Stimulated activated CD4-positive, alpha-beta T cell treated with anti-CD3 and anti-CD28 coated beads, Interleukin-2, amount 100 ng/mL, for 48 hours (primary cell): ENCODE measurements around the gene CLEC3B.
"Not testable (repeated sequence)": the region's sequence is repeated elsewhere in the genome, so short reads cannot be mapped to it uniquely, and the experiment has no call there.

ENCODE experiments used
- DNase-seq, 2 donors: peaks; one replicate each; pipeline ENCODE4 v3.0.0-alpha.2; 2020

CLEC3B gene

GRCh38 chr3:45037720-45038455 is 11.8 kb downstream of the CLEC3B start:
- DNase-seq: peak; percentile 85 to 89

DNA sequence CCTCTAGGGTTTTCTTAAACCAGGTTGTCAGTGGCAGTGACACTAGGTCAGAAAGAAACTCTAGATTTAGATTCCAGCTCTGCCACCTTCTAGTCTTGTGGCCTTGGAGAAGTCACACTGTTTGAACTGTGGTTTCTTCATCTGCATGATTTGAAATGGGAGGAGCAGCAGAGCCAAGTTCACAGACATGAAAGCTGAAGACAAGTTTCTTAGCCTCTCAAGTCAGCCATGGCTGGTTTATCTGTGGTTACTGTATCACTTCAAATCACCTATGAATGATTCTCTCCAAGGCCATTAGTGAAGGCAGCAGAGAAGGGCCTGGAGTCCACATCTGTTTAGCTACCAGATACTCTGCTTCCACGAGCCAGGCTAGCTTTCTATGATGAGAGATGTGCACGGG is 15.6 kb downstream of the CLEC3B start:
- no peak for DNase-seq

- DNase-seq: no peak
These were observed 16.1 kb downstream of the CLEC3B start for GRCh38 chr3:45042162-45042561.

DNA sequence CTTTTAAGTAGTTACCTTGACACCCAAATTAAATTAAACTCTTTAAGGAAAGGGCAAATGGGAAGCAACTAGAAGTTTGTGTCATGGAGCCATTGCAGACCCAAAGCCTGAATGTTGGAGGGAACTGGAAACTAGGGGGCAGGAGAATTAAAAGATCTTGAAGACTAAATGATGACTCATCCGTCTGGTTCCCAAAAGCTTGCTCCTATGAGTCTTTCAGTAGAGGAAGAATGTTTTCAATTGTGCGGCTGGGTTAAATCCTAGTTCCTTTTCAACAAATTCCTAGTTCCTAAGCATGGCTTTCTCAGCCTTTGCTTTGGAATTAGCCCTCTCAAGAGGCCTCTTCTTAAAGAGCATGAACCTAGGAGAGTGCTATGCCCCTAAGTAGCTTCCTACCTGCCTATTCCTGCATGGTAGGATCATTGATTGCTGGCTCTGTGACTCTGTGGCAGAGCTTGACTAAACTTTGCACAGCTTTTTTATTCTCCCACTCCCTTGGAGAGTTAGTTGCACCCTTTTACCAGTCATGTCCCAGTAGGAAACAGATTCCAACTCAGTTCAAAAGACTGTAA is 17.7 kb downstream of the CLEC3B start:
- DNase-seq: no peak

- DNase-seq: no peak
These were observed 22.1 kb downstream of the CLEC3B start for GRCh38 chr3:45048244-45048643.

DNA sequence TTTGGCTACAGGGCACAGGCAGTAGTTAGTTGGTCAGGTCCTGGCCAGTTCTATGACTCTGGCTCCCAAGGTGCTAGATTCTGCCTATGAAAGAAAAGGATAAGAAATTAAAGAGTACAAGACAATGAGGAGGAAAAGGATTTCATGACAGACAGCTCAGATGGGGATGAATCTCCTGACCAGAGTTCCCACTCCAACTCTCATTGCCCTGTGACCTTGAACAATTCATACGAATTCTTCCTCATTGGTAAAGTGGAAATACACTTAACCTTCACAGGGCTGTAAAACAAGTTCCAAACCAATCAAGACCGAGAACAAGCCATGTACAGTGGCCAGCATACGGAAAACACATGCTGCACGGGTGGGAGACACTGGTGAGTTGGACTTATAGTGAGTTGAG is 23.7 kb downstream of the CLEC3B start:
- DNase-seq: no peak

DNA sequence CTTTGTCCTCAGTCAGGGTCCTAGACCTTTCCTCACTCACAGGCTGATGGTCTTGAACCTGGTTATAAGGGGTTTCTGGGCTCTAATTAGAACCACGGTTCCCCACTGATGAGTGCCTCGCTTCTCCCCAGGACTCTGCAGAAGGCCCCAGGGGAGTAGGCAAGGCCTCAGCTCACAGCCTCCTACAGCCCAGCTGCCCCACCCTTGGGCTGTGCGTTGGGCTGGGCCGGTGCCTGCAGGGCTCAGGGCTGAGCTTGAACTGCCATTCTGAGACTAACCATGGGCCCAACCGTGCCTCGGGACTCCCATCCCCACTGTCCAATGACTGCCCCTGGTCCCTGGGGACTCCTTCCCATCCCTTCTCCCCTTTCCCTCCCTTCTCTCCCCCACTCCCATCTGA is 25.6 kb downstream of the CLEC3B start:
- no peak for DNase-seq

DNA sequence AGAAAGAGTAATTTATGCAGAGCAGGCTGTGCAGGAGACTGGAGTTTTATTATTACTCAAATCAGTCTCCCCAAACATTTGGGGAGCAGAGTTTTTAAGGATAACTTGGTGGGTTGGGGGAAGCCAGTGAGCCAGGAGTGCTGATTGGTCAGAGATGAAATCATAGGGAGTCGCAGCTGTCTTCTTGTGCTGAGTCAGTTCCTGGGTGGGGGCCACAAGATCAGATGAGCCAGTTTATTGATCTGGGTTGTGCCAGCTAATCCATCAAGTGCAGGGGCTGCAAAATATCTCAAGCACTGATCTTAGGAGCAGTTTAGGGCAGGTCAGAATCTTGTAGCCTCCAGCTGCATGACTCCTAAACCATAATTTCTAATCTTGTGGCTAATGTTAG is 27.7 kb downstream of the CLEC3B start:
- DNase-seq: not testable (repeated sequence)

GRCh38 chr3:45054196-45054857 is 28.2 kb downstream of the CLEC3B start:
- DNase-seq: no peak

DNA sequence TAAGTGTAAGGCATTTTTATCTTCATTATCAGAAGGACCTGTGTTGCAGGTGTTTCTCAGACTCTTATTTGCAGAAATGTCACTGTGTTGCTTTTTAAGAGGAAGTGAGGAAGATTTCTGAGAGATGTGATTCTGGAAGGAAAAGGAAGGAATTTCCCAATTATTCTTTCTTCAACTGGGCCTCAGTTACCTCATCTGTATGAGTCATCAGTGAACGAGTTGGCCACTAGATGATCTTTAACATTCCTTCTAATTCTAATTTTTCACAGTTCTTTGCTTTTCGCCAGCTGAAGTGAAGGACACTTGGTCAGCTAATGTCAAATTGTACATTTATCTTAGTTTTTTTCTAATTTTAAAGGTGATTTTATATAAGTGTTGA is 28.9 kb downstream of the CLEC3B start:
- no peak for DNase-seq

DNA sequence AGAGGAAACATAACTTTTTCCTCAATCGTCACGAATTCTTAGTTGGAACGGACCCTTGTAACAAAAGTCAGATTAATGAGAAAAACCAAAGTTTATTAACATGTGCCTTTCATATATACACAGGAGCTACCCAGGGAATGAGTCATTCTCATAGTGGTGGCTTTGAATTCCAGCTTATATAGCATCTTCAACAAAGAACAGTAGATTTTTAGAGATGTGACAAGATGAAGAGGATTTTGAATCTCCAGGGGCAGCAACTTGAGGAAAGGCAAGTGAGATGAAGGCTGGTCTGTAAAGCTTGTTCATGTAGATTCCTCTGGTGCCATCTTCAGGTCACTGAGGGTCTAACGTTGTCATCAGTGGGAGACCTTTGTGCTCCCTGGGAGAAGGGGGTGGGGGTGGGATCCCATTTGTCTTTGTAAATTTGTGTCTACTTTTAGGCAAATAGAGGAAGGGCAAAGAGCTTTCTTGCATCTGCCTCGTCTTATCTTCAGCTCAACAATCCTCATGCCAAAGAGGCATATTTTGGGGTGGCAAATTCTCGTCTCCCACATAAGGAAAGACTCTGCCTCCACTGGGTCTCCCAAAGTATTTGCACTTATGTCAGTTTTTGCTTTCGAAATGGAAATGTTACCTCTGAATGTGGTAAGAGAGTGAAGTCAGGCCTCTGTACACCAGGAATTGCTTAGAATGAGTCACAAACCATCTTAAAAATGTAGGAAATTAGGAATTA is 29.5 kb downstream of the CLEC3B start:
- no peak for DNase-seq

- DNase-seq: no peak
These were observed 30.7 kb downstream of the CLEC3B start for GRCh38 chr3:45056608-45057301.

- no peak for DNase-seq
These were observed 31.5 kb downstream of the CLEC3B start for GRCh38 chr3:45057557-45057956.

GRCh38 chr3:45059132-45059531 is 33.0 kb downstream of the CLEC3B start:
- no peak for DNase-seq

- DNase-seq: no peak
These were observed 34.2 kb downstream of the CLEC3B start for GRCh38 chr3:45060165-45060892.

GRCh38 chr3:45062697-45063070 is 36.6 kb downstream of the CLEC3B start:
- no peak for DNase-seq

GRCh38 chr3:45064512-45065372 is 38.6 kb downstream of the CLEC3B start:
- peak; percentile 69 to 74 for DNase-seq

GRCh38 chr3:45065373-45065720 is 39.2 kb downstream of the CLEC3B start:
- DNase-seq: no peak

- DNase-seq: no peak
These were observed 40.2 kb downstream of the CLEC3B start for GRCh38 chr3:45066109-45066801.

DNA sequence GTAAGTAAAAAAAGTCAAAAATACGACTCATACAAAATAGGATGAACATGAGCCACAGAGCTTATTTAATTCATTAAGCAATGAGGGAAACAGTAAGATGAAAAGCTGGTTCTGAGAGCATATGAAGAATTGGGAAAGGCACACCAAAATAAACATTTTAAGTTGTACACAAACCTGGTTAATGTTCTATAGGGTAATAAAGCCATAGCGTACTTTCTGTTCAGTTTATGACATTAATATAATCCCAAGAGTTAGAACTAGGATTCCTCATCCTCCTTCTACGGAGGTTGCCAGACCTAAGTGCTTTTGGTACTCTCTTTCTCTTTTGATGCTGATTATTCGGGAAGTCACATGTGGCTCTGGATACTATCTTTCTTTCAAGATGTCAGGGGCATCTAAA is 41.4 kb downstream of the CLEC3B start:
- DNase-seq: no peak

- DNase-seq: no peak
These were observed 41.8 kb downstream of the CLEC3B start for GRCh38 chr3:45067941-45068340.
